Measurements from ENCODE around the gene RASSF1. TPM values are rescaled to one million over a fixed set of nuclear protein-coding genes. Genes with fewer than 3 reads are reported as not detected.

Gene RASSF1
- total and polyA plus RNA-seq, 2 of the 8 experiments (the other 6 are each of a cell fraction or from before 2014, with no cell fraction given): 10.3 to 15.7 TPM

DNA sequence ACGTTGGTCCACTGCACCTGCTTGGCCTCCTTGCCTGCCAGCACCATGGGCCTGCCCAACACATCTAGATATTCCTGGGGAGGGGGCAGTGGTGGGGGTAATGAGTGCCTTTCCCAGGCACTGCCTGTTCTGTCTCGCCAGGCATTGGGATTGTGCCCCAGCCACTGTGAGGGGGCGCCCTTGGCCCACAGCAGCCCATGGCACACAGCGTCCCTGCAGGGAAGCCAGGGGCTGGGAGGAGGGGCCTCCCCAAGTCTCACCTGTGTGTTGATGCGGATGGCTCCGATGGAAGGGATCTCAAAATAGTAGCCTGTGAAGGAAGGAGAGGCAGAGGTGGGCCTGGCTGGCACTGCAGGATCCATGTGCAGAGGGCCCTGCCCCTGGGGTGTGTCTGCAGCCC, 37.4 kb upstream of the RASSF1 start:
- DNase-seq (ENCODE audit: low read depth in 1 of 2, low spot score in 2 of 2): no peak
- H4K20me1 ChIP-seq (replicated peaks in 1 of 2; ENCODE audit: control insufficient read depth in 1 of 2, insufficient read depth in 2 of 2, low read length in 2 of 2): peaks cover 4% of the 10 kb centered on the region in 2 experiments
- no peak overlapping the region for H3K56ac ChIP-seq (replicated peaks; ENCODE audit: insufficient read length, low read depth, low read length)
- no peaks in the 10 kb centered on the region for H3K79me1 ChIP-seq (ENCODE audit: low read depth, low read length)
- no peak overlapping the region; the same call in 1 of the 2 replicates for H2BK5ac ChIP-seq (ENCODE audit: low read depth, low read length)
- no peak overlapping the region for H3K4me2 ChIP-seq (ENCODE audit: insufficient read depth in 1 of 2, low read depth in 2 of 2, low read length in 2 of 2)
- H3K14ac ChIP-seq (ENCODE audit: insufficient read length): no peak overlapping the region
- TF ChIP-seq KDM1A (IDR thresholded peaks at IDR 0.05; ENCODE audit: borderline replicate concordance, low read length) (no peak), RAD21 (IDR thresholded peaks at IDR 0.05 in 1 of 2, conservative IDR thresholded peaks at IDR 0.05 in 1 of 2; ENCODE audit: low read depth in 2 of 2, low read length in 2 of 2) (peak; percentile 45 to 63; a peak in 3 of 4 replicates)
- TF ChIP-seq, protein P1, sequence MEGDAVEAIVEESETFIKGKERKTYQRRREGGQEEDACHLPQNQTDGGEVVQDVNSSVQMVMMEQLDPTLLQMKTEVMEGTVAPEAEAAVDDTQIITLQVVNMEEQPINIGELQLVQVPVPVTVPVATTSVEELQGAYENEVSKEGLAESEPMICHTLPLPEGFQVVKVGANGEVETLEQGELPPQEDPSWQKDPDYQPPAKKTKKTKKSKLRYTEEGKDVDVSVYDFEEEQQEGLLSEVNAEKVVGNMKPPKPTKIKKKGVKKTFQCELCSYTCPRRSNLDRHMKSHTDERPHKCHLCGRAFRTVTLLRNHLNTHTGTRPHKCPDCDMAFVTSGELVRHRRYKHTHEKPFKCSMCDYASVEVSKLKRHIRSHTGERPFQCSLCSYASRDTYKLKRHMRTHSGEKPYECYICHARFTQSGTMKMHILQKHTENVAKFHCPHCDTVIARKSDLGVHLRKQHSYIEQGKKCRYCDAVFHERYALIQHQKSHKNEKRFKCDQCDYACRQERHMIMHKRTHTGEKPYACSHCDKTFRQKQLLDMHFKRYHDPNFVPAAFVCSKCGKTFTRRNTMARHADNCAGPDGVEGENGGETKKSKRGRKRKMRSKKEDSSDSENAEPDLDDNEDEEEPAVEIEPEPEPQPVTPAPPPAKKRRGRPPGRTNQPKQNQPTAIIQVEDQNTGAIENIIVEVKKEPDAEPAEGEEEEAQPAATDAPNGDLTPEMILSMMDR (IDR thresholded peaks at IDR 0.05; ENCODE audit: control extremely low read depth in 1 of 3, insufficient read depth in 1 of 3, low read depth in 1 of 3, low read length in 3 of 3): peak in 2 of 3 experiments; percentile 30 to 45; a peak in 2 of 4 replicates
- no peak overlapping the region for H3K4me3 ChIP-seq (ENCODE audit: extremely low read depth in 1 of 4, insufficient read depth in 2 of 4, low read depth in 3 of 4, low read length in 4 of 4)
- H3K79me2 ChIP-seq (ENCODE audit: control insufficient read depth in 1 of 2, insufficient read depth in 2 of 2, low read length in 2 of 2): no peaks in the 10 kb centered on the region
- H3K4me1 ChIP-seq (replicated peaks in 1 of 4; ENCODE audit: control insufficient read depth in 3 of 4, insufficient read depth in 4 of 4, low read length in 3 of 4): peaks cover 0 to 17% (median 12%) of the 10 kb centered on the region in 4 experiments; a peak in 6 of 7 replicates
- H3K23ac ChIP-seq (ENCODE audit: insufficient read length): no peak overlapping the region
- no peak overlapping the region for H2AFZ ChIP-seq (ENCODE audit: low read length)
- 0 out of 2 replicates have a peak, but pooled peaks cover 2% of the 10 kb centered on the region for H3K23me2 ChIP-seq (ENCODE audit: low read depth, low read length)
- no peak overlapping the region for H4K5ac ChIP-seq (ENCODE audit: insufficient read length, low read depth, low read length)
- POLR2A ChIA-PET (ENCODE audit: partially characterized antibody): no interaction called here
- 0 out of 2 replicates have a peak overlapping the region, but pooled peaks have one; percentile 72 for H2BK15ac ChIP-seq (ENCODE audit: low read length)
- H3K9ac ChIP-seq (replicated peaks in 1 of 4; ENCODE audit: extremely low read depth in 1 of 4, low read depth in 3 of 4, low read length in 3 of 4): no peak overlapping the region
- WGBS, 2 experiments (ENCODE audit: extremely low coverage in 1 of 2, insufficient coverage in 1 of 2, insufficient read length in 1 of 2, insufficient replicate concordance in 2 of 2, low coverage in 1 of 2, low lambda C conversion rate in 2 of 2, missing lambda C conversion rate in 1 of 2): 70% methylated on average over 6 of the region's 6 CpGs; no CpG with 5 or more reads in 1 of the 2 experiments
- H3K4ac ChIP-seq (replicated peaks; ENCODE audit: insufficient read length, low read depth, low read length): no peak overlapping the region
- H3K27me3 ChIP-seq (replicated peaks in 1 of 4; ENCODE audit: control insufficient read depth in 3 of 4, extremely low read depth in 1 of 4, insufficient read depth in 3 of 4, low read length in 3 of 4): no peaks in the 10 kb centered on the region; a peak in 1 of 7 replicates
- no peak overlapping the region for H2BK20ac ChIP-seq (ENCODE audit: low read length)
- no peak overlapping the region for H3K27ac ChIP-seq (ENCODE audit: low read depth, low read length)
- no peak overlapping the region; the same call in 1 of the 2 replicates for H2AK5ac ChIP-seq (ENCODE audit: low read depth, low read length)
- H2BK12ac ChIP-seq (ENCODE audit: low read depth, low read length): no peak overlapping the region
- FAIRE-seq: no peak
- H2BK120ac ChIP-seq (replicated peaks; ENCODE audit: low read depth, low read length): no peak overlapping the region
- CTCF ChIA-PET (ENCODE audit: partially characterized antibody): interaction anchor here (1.0 to 3.0 kb wide), 6 partner anchors 8 to 38 kb away, joined by 3 to 9 read pairs (median 4); partner anchors contain the start of genes CYB561D2 and NPRL2
- no peaks in the 10 kb centered on the region for H3K36me3 ChIP-seq (ENCODE audit: control insufficient read depth in 2 of 4, insufficient read depth in 4 of 4, low read length in 3 of 4)
- H3K9me3 ChIP-seq (ENCODE audit: insufficient read depth in 2 of 2, low read depth in 1 of 2, low read length in 1 of 2): no peaks in the 10 kb centered on the region
- H3K18ac ChIP-seq (ENCODE audit: extremely low read depth, low read length): no peak overlapping the region
- no peak overlapping the region for H4K8ac ChIP-seq (ENCODE audit: extremely low read depth, insufficient read depth, low read length)
- H4K91ac ChIP-seq (replicated peaks; ENCODE audit: insufficient read length, low read length): no peak overlapping the region

Measured in H1 (cell line).